Cardiac fibroblast (primary cell): ENCODE results near the gene INTS13.

Experiments
- DNase-seq, 2 donors: peaks; one replicate each; pipeline versions ENCODE4 v3.0.0 to v3.0.0-alpha.2; 2010; ENCODE audit warnings: low read depth in 2 of 2
- H3K4me3 ChIP-seq, 2 donors: replicated peaks in 1 of 2; 1 replicate in 1 of 2; 2 replicates in 1 of 2; pipeline ENCODE4 v1.5.1; 2011; ENCODE audit warnings: low read depth in 2 of 2, low read length in 2 of 2, mild to moderate bottlenecking in 2 of 2, moderate library complexity in 1 of 2
- TF ChIP-seq, protein P1 (sequence below): IDR thresholded peaks from one replicate; pipeline ENCODE4 v1.5.1; 2011; ENCODE audit warnings: low read depth, mild to moderate bottlenecking, low read length, inconsistent platforms

The INTS13 gene

DNA sequence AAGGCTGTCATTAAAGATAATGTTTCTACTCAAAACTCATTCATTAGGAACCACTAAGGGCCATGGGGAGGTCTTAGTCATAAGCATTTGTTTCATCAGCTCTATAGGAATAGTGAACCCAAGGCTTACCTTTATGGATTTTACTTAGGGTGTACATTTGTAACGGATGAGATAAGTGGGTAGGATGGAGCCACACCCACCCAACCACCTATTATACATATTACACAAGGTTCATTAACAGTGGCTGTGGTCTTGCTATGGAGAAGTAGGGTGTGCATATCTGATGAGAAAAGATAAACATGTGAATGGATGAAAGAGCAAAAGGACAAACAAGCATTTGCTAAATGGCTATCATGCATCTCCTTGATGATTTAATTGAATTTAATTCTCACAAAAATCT lies 65.2 kb downstream of the INTS13 start:
- H3K4me3 ChIP-seq = no peak overlapping the region
- DNase-seq = no peak

DNA sequence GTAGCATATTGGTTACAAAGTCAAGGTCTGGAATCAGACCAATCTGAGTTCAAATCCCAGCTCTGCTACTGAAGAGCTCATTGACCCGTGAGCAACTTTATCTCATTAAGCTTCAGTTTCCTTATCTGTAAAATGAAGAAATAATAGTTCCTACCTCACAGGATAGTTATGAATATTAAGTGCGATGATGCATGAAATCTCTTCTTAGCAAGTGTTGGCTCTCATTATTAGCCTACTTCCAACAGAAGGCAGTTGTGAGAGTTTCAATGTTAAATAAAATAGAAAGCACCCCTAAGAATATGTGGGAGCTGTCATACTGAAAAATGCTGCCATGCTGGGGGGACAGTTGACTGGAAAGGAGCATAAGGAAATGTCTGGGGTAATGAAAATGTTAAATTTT lies 65.8 kb downstream of the INTS13 start:
- no peak for DNase-seq
- H3K4me3 ChIP-seq = no peak overlapping the region
- TF ChIP-seq, protein P1, sequence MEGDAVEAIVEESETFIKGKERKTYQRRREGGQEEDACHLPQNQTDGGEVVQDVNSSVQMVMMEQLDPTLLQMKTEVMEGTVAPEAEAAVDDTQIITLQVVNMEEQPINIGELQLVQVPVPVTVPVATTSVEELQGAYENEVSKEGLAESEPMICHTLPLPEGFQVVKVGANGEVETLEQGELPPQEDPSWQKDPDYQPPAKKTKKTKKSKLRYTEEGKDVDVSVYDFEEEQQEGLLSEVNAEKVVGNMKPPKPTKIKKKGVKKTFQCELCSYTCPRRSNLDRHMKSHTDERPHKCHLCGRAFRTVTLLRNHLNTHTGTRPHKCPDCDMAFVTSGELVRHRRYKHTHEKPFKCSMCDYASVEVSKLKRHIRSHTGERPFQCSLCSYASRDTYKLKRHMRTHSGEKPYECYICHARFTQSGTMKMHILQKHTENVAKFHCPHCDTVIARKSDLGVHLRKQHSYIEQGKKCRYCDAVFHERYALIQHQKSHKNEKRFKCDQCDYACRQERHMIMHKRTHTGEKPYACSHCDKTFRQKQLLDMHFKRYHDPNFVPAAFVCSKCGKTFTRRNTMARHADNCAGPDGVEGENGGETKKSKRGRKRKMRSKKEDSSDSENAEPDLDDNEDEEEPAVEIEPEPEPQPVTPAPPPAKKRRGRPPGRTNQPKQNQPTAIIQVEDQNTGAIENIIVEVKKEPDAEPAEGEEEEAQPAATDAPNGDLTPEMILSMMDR = no peak

More for the DNA sequence above, 65.2 kb downstream of the INTS13 start:
- TF ChIP-seq, protein P1 = no peak

DNA sequence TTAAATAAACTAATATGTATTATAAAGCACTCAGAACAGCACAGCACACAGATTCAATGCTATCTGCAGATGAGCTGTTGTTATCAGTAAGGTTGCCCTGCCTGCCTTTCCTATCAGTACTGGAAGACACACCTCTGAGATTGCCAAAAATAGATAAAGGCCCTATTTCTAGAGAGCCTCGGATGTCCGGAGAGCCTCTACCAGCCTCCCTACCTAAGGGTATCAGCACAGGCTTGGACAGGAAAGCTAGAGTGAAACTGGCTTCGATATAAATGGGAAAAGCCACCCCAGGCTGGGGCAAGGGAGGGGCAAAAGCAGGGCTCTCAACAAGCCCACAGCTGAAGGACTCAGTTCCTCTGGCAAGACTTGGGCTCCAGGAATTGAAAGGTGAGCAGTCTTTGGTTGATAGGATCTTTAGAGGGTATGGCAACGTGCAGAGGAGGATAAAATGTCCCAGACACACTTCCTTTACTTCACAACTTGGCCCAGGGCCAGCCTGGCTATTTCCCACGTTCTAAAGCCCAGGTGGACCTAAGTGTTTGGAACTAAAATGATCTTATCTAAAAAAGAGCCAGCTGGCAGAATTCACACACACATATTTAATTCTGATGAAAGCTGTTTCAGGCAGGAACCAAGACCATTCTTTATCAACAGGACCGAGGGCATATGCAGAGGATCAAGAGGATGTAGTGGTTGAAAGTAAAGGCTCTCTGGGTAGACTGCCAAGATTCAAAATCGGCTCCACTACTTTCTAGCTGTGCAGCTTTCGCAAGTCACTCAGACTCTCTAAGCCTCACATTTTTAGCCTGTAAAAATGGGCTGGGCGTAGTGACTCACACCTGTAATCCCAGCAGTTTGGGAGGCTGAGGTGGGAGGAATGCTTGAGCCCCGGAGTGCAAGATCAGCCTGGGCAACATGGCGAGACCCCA lies 67.0 kb downstream of the INTS13 start:
- TF ChIP-seq, protein P1 = no peak

DNA sequence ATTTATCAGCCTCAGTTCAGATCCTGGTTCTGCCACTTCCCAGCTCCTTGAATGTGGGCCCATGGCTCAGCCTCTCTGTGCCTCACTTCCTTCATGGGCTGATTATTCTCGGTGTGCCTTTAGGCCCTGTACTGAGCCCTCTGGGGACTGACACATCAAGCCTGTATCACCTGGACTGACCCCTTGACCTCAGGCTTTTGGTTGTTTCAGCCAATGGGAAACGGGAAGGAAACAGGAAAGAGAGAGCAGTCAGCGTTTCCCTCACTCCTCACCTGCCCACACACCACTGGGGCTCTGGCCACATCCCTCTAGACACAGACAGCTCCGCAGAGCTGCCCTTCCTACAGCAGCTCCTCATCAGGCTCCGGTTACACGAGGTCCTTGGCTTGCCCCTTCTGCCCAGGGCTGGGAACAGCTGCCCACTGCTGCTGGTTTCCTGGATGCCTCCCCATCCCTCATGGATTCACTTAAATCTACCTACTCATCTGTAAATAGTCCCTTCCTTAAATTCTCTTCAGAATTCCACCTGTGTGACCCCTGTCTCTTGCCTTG lies 67.8 kb downstream of the INTS13 start:
- DNase-seq = no peak
- TF ChIP-seq, protein P1 = no peak
- H3K4me3 ChIP-seq = no peak overlapping the region

More for the DNA sequence above, 67.0 kb downstream of the INTS13 start:
- peak; percentile 67 to 91 for DNase-seq
- H3K4me3 ChIP-seq = no peak overlapping the region

DNA sequence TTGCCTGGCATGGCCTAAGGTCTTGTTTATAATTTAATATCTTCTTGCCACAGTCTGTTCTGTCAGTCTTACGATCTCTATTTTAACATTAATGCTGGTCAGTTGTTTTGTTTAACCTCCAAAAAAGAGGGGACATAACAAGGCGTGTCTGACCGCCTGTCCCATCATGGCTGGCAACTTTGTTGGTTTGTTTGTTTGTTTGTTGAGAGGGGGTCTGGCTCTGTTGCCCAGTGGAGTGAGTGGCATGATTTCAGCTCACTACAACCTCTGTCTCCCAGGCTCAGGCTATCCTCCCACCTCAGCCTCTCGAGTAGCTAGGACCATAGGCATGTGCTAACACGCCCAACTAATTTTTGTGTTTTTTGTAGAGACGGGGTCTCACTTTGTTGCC lies 68.7 kb downstream of the INTS13 start:
- TF ChIP-seq, protein P1 = no peak

DNA sequence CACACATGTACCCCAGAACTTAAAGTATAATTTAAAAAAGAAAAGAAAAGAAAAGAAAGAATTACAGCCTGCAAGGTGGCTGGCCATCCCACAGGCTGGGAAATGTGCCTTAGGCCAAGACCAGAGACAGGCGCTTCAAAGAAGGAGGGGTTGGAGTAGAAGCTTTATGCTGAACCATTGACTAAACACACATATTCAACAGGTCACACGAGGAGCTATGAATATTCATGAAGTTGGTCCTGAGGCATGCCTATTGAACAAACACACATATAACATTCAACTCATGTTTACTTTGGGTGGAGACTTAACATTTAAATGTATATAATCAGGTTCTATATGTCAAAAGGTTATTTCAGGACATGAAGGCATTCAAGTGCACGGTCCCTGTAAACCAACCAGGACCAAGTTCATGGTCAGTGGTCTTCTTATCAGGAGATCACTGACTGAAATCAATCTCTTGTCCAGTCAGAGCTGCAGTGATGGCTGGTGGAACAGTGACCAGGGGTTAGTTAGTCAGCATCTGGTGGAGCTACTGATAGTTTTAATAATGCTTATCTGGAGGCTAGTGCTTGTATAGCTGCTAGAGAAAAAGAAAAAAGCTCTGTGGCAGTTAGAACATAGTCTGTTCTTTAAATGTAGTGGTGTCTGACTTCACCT lies 69.2 kb downstream of the INTS13 start:
- DNase-seq = no peak
- TF ChIP-seq, protein P1 = no peak
- H3K4me3 ChIP-seq = no peak overlapping the region

More for the DNA sequence above, 68.7 kb downstream of the INTS13 start:
- no peak for DNase-seq
- H3K4me3 ChIP-seq = no peak overlapping the region
